B cell (primary cell): ENCODE results near the gene CTIF.

Experiments used
- CTCF ChIP-seq: fragments of 200-600 bp; IDR thresholded peaks from one replicate; pipeline ENCODE4 v1.8.0; 2022; ENCODE audit warnings: antibody characterized with exemption, mild to moderate bottlenecking
- EZH2 ChIP-seq: IDR thresholded peaks from 2 replicates; pipeline ENCODE4 v1.6.1; 2012; ENCODE audit warnings: borderline replicate concordance, low read depth, mild to moderate bottlenecking, moderate library complexity, low read length; ENCODE audit not compliant: insufficient read depth, poor library complexity, severe bottlenecking

DNA sequence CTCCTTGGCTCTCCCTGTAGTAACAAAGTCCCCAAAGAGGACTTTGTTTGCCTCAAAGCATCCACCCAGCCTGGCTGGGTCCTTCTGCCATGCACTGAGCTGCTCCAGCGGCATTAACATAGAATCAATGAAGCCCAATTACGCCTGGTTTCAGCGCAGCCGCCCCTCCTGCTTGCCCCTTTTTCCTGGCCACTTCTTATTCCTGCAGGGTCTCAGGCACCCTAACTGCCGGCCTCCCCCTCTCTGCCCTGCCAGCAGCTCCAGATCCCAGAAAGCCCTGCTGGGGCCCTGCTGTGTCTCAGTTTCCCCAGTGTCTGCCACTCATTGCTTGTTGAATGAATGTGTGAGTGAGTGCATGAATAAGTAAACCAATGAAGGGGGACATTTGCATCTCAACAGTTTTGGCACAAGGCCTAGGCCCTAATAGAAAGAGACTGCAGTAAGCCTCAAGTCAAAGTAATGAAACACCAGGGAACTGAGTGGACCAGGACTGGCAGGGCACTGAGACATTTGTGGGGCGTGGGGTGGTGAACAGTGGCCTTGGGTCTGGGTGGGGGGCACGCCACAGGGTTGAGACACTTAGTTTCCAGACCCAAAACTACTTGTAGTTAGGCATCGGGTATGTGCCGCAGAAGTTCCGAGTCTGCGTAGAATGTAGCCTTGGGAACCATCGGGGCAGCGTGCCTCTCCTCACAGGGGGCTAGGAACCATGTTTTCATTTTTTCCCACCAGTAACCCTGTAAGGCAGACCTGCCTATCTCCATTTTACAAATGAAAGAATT, 351.3 kb downstream of the CTIF start:
- TF ChIP-seq CTCF, result no peak
- TF ChIP-seq EZH2, result no peak
